Measurements from ENCODE around the gene ASCC1.
A peak's percentile ranks its signal among the peaks of the same experiment; 100 is the strongest.
"Not testable (repeated sequence)": the region's sequence is repeated elsewhere in the genome, so short reads cannot be mapped to it uniquely, and the experiment has no call there.

ASCC1 gene

DNA sequence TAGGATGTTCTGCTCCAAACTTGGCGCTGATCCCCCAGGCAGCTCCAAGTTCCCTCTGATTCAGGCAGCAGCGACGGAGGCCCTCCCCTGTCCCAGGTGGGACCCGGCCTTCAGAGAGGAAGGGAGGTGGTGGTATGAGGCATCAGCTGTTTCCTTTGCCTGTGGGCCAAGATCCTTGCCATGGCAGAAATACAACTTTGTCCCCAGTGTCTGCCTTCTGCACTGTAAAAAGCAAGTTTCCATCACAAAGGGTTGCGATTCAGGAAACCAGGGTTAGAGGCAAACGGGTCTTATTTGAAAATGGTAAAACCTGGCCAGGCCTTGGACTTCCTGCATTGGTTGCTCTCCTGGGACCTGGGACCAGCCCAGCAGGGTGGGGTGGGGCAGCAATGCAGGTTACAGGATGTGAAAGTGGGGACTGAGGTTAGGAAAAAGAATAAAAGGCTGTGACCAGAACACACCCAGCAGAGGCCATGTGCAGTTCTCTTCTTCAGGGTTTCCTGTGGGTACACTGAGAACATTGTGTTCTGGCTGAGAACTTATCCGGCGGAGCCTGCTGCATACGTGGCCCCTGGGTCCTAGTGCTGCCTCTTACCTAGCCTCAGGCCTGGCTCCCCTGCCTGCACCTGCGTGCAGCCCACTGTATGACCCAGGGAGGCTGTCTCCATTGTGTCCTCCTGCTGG, 32.5 kb upstream of the ASCC1 start:
- DNase-seq: peak; percentile 51 to 59

- no peak for DNase-seq
These were observed 30.0 kb upstream of the ASCC1 start for GRCh38 chr10:72245949-72246525.

DNA sequence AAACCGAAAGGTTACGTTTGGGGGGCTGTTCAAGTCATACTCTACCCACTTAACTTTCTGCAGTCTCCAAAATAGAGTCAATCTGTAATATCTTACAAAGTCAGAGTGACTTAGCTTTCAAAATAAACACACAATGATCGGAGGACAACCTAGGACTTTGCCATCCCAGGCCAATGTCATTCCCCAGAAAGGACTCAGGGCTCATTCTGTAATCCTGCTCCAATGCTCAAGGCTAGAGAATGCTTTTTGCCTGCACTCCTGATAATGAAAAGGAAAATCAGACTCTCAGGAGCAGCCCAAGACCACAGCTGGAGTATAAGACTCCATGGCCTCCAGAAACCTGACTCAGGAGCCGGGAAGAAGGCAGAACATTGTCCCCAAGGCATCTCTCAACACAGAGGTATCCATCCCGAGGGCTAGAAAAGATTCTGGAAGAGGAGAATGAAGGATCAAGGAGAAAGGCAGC, 28.5 kb upstream of the ASCC1 start:
- no peak for DNase-seq

DNA sequence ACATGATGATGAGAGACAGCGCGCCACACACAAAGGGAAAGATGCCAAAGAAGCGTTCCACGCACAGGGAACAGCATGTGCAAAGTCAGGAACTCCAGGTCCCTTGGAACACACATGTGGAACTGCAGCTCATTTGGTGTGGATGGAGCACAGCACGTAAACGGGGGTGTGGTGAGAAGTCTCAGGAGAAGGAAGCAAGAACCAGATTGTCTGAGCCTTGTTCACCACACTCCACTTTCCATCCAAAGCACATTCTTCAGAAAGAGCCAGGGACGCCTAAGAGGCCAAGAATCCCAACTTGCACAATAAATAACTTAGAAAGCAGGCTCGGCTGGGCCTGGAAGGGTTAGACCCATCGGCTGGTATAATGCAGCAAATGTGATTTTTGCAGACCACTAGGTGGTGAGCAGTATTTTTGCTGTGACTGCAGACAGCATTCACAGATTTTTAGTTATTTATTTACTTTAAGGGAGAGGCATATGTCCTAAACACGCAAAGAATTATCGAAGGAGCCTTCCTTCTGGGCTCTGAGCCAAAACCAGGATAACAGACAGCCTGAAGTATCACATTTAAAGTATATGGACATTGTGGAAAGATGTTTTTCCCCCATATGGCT, 27.9 kb upstream of the ASCC1 start:
- DNase-seq: no peak

- DNase-seq: no peak
These were observed 26.6 kb upstream of the ASCC1 start for GRCh38 chr10:72242675-72243074.

GRCh38 chr10:72241691-72242252, 25.7 kb upstream of the ASCC1 start:
- no peak for DNase-seq

- no peak for DNase-seq
These were observed 24.3 kb upstream of the ASCC1 start for GRCh38 chr10:72240371-72240770.

DNA sequence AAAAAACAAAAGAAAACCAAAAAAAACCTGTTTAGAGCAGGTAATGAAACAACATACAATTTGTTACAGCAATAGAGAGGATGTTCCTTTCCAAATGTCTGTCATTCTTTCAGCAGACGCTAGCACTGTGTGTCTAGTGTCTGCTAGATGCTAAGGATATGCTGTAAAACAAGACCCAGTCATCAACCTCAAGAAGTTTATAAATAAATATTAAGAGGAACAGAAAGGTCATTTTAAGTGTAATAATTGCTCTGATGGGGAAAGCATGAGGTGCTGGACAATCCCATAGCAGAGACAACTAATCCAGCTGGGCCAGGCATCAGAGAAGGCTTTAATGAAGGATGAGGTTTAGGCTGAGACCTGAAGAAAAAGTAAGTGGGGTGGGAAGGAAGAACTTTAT, 23.3 kb upstream of the ASCC1 start:
- no peak for DNase-seq

DNA sequence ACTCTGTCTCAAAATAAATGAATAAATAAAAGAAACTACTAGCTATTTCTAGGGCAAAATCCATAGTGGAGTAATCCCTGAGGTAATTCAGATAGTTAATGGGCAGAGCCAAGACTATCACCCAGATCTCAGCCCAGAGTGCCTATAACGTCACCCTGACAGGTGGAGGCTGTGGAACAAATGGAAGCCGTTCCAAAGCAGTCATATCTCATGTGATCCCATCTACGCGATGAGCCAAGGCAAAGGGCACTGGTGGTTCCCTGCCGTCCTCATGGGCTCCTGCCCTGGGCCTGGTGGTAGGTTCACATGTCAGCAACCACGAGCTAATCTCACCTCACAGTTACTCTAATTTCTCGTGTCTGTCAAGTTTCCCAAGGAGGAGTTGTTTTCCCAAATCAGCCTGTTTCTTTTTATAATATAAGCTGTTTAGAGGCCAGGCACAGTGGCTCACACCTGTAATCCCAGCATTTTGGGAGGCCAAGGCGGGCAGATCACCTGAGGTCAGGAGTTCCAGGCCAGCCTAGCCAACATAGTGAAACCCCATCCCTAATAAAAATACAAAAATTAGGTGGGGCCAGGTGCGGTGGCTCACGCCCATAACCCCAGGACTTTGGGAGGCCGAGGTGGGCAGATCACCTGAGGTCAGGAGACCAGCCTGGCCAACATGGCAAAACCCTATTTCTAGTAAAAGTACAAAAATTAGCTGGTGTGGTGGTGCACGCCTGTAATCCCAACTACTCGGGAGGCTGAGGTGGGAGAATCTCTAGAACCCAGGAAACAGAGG, 22.5 kb upstream of the ASCC1 start:
- DNase-seq: no peak

DNA sequence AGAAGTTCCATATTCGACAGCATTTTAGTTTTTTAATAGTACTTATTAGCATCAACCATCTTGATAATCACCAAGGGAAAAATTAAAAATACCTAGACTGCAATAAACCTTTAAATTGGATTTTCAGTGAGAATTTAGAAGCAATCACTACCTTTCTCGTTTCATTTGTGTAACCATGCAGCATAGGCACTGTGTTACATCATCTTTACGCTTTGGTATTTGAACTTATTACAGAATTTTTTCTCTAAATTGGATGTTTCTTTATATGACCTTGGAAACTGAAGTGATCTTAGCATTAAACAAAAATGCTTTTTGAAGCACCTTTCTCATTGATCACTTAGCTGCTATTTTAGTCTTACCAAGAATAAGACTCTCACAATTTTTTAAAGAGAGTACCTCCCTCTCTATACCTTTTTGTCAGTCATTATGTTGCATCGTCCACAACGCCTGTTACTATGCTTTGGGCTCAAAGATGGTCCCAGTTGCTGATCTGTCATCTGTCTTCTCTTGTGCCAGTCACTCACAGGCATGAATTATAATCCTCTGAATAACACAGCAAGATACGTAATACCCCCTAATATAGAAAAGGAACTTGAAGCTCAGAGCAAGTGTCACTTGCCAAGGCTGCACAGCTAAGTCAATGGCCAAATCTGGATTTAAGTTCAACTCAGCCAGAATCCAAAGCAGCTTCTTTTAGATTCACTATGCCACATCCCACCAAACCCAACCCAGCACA, 19.6 kb upstream of the ASCC1 start:
- no peak for DNase-seq

GRCh38 chr10:72234560-72235095, 18.6 kb upstream of the ASCC1 start:
- no peak for DNase-seq

GRCh38 chr10:72233621-72234020, 17.5 kb upstream of the ASCC1 start:
- no peak for DNase-seq

- no peak for DNase-seq
These were observed 13.5 kb upstream of the ASCC1 start for GRCh38 chr10:72229261-72230251.

- DNase-seq: no peak
These were observed 12.3 kb upstream of the ASCC1 start for GRCh38 chr10:72228318-72228751.

- no peak for DNase-seq
These were observed 11.8 kb upstream of the ASCC1 start for GRCh38 chr10:72227826-72228225.

DNA sequence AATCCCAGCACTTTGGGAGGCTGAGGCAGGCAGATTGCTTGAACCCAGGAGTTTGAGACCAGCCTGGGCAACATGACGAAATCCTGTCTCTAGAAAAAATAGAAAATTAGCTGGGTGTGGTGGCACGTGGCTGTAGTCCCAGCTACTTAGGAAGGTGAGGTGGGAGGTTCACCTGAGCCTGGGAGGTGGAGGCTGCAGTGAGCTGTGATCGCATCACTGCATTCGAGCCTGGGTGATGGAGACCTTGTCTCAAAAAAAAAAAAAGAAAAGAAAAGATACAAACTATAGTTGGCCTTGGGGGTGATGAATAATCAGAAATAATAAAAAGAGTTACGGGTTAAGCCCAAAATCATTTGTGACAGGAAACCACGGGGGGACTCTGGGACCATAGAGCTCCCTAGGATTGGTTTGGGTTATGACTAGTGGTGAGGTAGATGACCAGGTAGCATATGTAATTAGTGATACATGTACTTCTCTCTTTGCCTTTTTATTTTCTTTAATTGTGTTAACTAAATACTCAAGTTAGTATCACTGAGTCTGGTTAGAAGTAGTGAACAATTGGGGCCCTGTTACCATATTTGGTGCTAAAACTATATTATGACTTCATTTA, 10.4 kb upstream of the ASCC1 start:
- no peak for DNase-seq

DNA sequence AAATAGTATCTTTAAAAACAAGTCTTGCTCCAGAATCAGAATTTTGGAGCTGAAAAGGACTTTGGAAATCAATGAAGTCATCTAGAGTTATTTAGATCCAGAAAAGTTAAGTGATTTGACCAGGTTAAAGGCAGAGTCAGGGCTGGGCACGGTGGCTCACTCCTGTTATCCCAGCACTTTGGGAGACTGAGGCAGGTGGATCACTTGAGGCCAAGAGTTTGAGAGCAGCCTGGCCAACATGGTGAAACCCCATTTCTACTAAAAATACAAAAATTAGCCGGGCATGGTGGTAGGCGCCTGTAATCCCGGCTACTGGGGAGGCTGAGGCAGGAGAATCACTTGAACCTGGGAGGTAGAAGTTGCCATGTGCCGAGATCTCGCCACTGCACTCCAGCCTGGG, 8.1 kb upstream of the ASCC1 start:
- DNase-seq: not testable (repeated sequence)

DNA sequence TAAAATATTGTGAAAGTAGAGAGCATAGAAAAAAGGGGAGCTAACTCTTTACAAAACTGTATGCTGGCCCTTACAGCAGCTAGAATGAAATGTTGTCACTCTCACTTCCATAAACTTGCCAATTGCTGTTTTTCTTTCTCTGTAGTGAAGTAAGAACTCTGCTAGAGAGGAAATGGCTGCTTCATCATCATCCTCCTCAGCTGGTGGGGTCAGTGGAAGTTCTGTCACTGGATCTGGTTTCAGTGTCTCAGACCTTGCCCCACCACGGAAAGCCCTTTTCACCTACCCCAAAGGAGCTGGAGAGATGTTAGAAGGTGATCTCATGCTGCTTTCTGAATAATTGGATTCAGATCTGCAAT, 7.6 kb upstream of the ASCC1 start:
- no peak for DNase-seq

DNA sequence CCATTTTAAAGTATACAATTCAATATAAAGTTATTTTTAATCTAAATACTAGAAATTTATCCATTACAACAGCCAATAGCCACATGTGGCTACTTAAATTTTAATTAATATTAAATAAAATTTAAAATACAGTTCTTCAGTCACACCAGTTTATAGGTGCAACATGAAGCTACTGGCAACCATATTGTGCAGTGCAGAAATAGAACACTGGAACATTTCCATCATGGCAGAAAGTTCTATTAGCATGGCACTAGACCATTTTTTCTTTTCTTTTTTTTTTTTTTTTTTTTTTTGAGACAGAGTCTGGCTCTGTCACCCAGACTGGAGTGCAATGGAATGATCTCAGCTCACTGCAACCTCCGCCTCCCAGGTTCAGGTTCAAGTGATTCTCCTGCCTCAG, 5.2 kb upstream of the ASCC1 start:
- DNase-seq: no peak

DNA sequence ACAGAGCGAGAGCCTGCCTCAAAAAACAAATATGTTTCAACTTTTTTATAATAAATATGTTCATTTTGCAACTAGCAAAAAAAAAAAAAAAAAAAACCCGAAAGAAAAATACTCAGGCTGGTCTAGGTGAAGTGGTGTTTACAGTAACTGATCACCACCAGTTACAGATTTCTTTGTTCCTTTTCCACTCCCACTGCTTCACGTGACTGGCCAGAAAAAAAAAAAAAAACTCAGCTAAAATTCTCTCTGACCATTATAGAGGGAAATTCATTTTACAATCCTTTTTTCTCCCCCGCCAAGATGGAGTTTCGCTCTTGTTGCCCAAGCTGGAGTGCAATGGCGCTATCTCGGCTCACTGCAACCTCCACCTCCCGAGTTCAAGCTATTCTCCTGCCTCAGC, 4.6 kb upstream of the ASCC1 start:
- DNase-seq: no peak
